HEK293 (cell line): ENCODE measurements around the gene RHOG.

ENCODE experiments used
- CTCF ChIA-PET: fragments of 350-600 bp; formaldehyde crosslinking; extraction: SDS; loops from one replicate; lab custom pipeline; 2021; ENCODE audit warnings: antibody characterized with exemption; lab: Yijun Ruan, JAX
- POLR2A ChIA-PET: fragments of 300-600 bp; formaldehyde crosslinking; extraction: SDS; loops from one replicate; lab custom pipeline; 2020; ENCODE audit warnings: antibody characterized with exemption, inconsistent platforms; lab: Yijun Ruan, JAX
- H3K27ac ChIP-seq: fragments of 200-500 bp; sonication (Bioruptor generic); 2 replicates; pipeline ENCODE4 v1.5.1; 2014; ENCODE audit warnings: low read depth, low read length, control low read depth, inconsistent platforms; ENCODE audit errors: extremely low read depth
- H3K36me3 ChIP-seq, 2 experiments: fragments of 200-500 bp in 1 of 2; sonication (Bioruptor generic) in 1 of 2; 1 replicate in 1 of 2; 2 replicates in 1 of 2; pipeline ENCODE4 v1.5.1; 2014 to 2017; ENCODE audit warnings: inconsistent platforms in 2 of 2, low read length in 2 of 2; ENCODE audit not compliant: control insufficient read depth in 2 of 2, insufficient read depth in 1 of 2
- H3K4me1 ChIP-seq: fragments of 200-500 bp; sonication (Bioruptor generic); 2 replicates; pipeline ENCODE4 v1.5.1; 2014; ENCODE audit warnings: mild to moderate bottlenecking, low read length, inconsistent platforms; ENCODE audit not compliant: control insufficient read depth, insufficient read depth
- H3K4me3 ChIP-seq: 2 replicates; pipeline ENCODE4 v1.5.1; 2011; ENCODE audit warnings: low read depth, mild to moderate bottlenecking, control low read depth, low read length, moderate library complexity
- H3K9me3 ChIP-seq: fragments of 200-500 bp; sonication (Bioruptor generic); 2 replicates; pipeline ENCODE4 v1.5.1; 2014; ENCODE audit warnings: low read depth, low read length, inconsistent platforms; ENCODE audit not compliant: control insufficient read depth, insufficient read depth
- CTCF ChIP-seq: fragments of 450-650 bp; formaldehyde crosslinking; IDR thresholded peaks from 2 replicates; pipeline ENCODE4 v1.5.1; 2016; ENCODE audit warnings: missing biosample characterization, missing genetic modification characterization
- GFI1B ChIP-seq: fragments of 450-650 bp; formaldehyde crosslinking; IDR thresholded peaks from 2 replicates; pipeline ENCODE4 v1.5.1; 2016; ENCODE audit warnings: missing biosample characterization, missing genetic modification characterization
- PRDM6 ChIP-seq: fragments of 450-650 bp; formaldehyde crosslinking; IDR thresholded peaks from 2 replicates; pipeline ENCODE4 v1.5.1; 2017; ENCODE audit warnings: missing biosample characterization, missing genetic modification characterization
- SALL2 ChIP-seq: fragments of 450-650 bp; formaldehyde crosslinking; IDR thresholded peaks from 2 replicates; pipeline ENCODE4 v1.5.0; 2017; ENCODE audit warnings: missing biosample characterization, mild to moderate bottlenecking, missing genetic modification characterization, borderline replicate concordance
- SETDB1 ChIP-seq: IDR thresholded peaks from one replicate; pipeline ENCODE4 v1.6.1; 2017; ENCODE audit warnings: mild to moderate bottlenecking, low read length, moderate library complexity, mixed read lengths; ENCODE audit not compliant: insufficient read length
- ZBTB8A ChIP-seq: fragments of 450-650 bp; formaldehyde crosslinking; IDR thresholded peaks from 2 replicates; pipeline ENCODE4 v1.5.1; 2016; ENCODE audit warnings: missing biosample characterization, missing genetic modification characterization
- ZFP37 ChIP-seq: fragments of 450-650 bp; formaldehyde crosslinking; IDR thresholded peaks from 2 replicates; pipeline ENCODE4 v1.5.1; 2016; ENCODE audit warnings: missing biosample characterization, missing genetic modification characterization
- ZNF132 ChIP-seq: fragments of 450-650 bp; formaldehyde crosslinking; IDR thresholded peaks from 2 replicates; pipeline ENCODE4 v1.5.1; 2017; ENCODE audit warnings: missing biosample characterization, missing genetic modification characterization, borderline replicate concordance
- ZNF488 ChIP-seq: fragments of 450-650 bp; formaldehyde crosslinking; IDR thresholded peaks from 2 replicates; pipeline ENCODE4 v1.5.1; 2016; ENCODE audit warnings: missing biosample characterization, missing genetic modification characterization
- ZNF501 ChIP-seq: fragments of 450-650 bp; formaldehyde crosslinking; IDR thresholded peaks from 2 replicates; pipeline ENCODE4 v1.5.1; 2016; ENCODE audit warnings: missing biosample characterization, missing genetic modification characterization
- ZNF639 ChIP-seq: fragments of 450-650 bp; formaldehyde crosslinking; IDR thresholded peaks from 2 replicates; pipeline ENCODE4 v1.5.1; 2016; ENCODE audit warnings: missing biosample characterization, missing genetic modification characterization
- ZNF645 ChIP-seq: fragments of 450-650 bp; formaldehyde crosslinking; IDR thresholded peaks from 2 replicates; pipeline ENCODE4; 2016; ENCODE audit warnings: missing biosample characterization, missing genetic modification characterization
- ZNF654 ChIP-seq: fragments of 450-650 bp; formaldehyde crosslinking; IDR thresholded peaks from 2 replicates; pipeline ENCODE4 v1.5.1; 2016; ENCODE audit warnings: low read depth, missing biosample characterization, missing genetic modification characterization
- ZNF660 ChIP-seq: fragments of 450-650 bp; IDR thresholded peaks from 2 replicates; pipeline ENCODE4 v1.5.1; 2018; ENCODE audit warnings: missing biosample characterization, mild to moderate bottlenecking, missing genetic modification characterization
- ZNF768 ChIP-seq: fragments of 450-650 bp; formaldehyde crosslinking; IDR thresholded peaks from 2 replicates; pipeline ENCODE4 v1.5.1; 2018; ENCODE audit warnings: missing biosample characterization, mild to moderate bottlenecking, missing genetic modification characterization
- ZSCAN23 ChIP-seq: fragments of 450-650 bp; formaldehyde crosslinking; IDR thresholded peaks from 2 replicates; pipeline ENCODE4 v1.5.1; 2016; ENCODE audit warnings: missing biosample characterization, missing genetic modification characterization

The RHOG gene

GRCh38 chr11:3783611-3784010, 57.1 kb downstream of the RHOG start:
- H3K27ac ChIP-seq = no peak overlapping the region
- ChIA-PET CTCF (interaction anchor here (1.5 kb wide), 1 partner anchor 25 kb away, joined by 9 read pairs; the partner anchor contains the start of gene PGAP2), POLR2A (interaction anchor here (0.8 to 2.9 kb wide), 2 partner anchors 15 to 51 kb away, joined by 4 to 15 read pairs; partner anchors contain the start of gene NUP98)
- H3K4me1 ChIP-seq = peaks cover 2% of the 10 kb centered on the region
- peaks cover 16 to 52% of the 10 kb centered on the region in 2 experiments; a peak in 2 of 3 replicates for H3K36me3 ChIP-seq
- TF ChIP-seq ZNF639 (tag by site-specific recombination) (no peak), ZNF768 (tag by site-specific recombination) (no peak), SETDB1 (no peak), ZNF654 (tag by site-specific recombination) (no peak), ZFP37 (tag by site-specific recombination) (no peak), ZSCAN23 (tag by site-specific recombination) (no peak), PRDM6 (no peak), ZNF501 (tag by site-specific recombination) (no peak), ZNF488 (tag by site-specific recombination) (no peak)
- no peak overlapping the region for H3K4me3 ChIP-seq
- no peaks in the 10 kb centered on the region for H3K9me3 ChIP-seq

GRCh38 chr11:3782963-3783362, 57.8 kb downstream of the RHOG start:
- CTCF ChIA-PET = interaction anchor here (0.9 kb wide), 1 partner anchor 26 kb away, joined by 3 read pairs; no protein-coding TSS in a partner anchor
- no peak overlapping the region for H3K27ac ChIP-seq
- H3K4me1 ChIP-seq = peaks cover 2% of the 10 kb centered on the region
- no peaks in the 10 kb centered on the region for H3K9me3 ChIP-seq
- peaks cover 16 to 54% of the 10 kb centered on the region in 2 experiments; a peak in 2 of 3 replicates for H3K36me3 ChIP-seq
- peak; percentile 50 for TF ChIP-seq ZBTB8A
- TF ChIP-seq ZNF645 (tag by site-specific recombination) = no peak
- TF ChIP-seq GFI1B (tag by site-specific recombination) = no peak
- TF ChIP-seq ZNF660 (tag by site-specific recombination) = no peak
- TF ChIP-seq SALL2 (tag by site-specific recombination) = no peak
- no peak for TF ChIP-seq CTCF (tag by site-specific recombination)
- no peak for TF ChIP-seq ZNF132
- H3K4me3 ChIP-seq = no peak overlapping the region
- POLR2A ChIA-PET = no interaction called here
